UCSD-AML1 (cell line): ENCODE data around the gene GGTLC2.

ENCODE experiments used
- DNase-seq: peaks from one replicate; lab custom pipeline; 2025; ENCODE audit not compliant: unreplicated experiment; lab: John Stamatoyannopoulos, UW

GGTLC2 gene

GRCh38 chr22:22689621-22690345 lies 45.4 kb downstream of the GGTLC2 start:
- DNase-seq, result no peak

GRCh38 chr22:22691055-22691454 lies 46.6 kb downstream of the GGTLC2 start:
- no peak for DNase-seq

- DNase-seq, result no peak
Observed at GRCh38 chr22:22691716-22692701, 47.6 kb downstream of the GGTLC2 start.

- DNase-seq, result peak; percentile 24
Observed at GRCh38 chr22:22692707-22693530, 48.5 kb downstream of the GGTLC2 start.

- no peak for DNase-seq
Observed at GRCh38 chr22:22693531-22693884, 49.1 kb downstream of the GGTLC2 start.

GRCh38 chr22:22694106-22694505 lies 49.7 kb downstream of the GGTLC2 start:
- no peak for DNase-seq

GRCh38 chr22:22696104-22696503 lies 51.7 kb downstream of the GGTLC2 start:
- no peak for DNase-seq
